ENCODE measurements around the gene KLK15.
A peak's percentile ranks its signal among the peaks of the same experiment; 100 is the strongest.

KLK15 gene

GRCh38 chr19:50843205-50843604 lies 9.8 kb upstream of the KLK15 start:
- DNase-seq (ENCODE audit: low spot score) = no peak

DNA sequence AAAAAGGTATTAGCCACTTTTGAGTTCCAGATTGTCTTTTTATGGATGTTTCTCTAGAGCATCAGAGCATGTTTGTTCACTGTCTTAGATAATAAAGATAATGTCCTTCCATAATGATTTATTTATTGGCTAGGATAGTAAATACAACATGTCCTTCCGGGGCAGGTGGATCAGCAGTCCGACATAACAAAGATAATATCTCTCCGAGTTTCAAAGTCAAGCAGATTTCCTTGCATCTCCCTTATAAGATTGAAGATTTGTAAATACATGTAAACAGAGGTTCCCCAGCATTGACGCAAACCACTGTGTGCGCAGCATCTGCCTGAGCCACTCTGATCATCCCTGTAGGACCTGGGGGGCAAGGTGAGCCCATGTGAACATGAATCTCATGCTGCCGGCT lies 8.8 kb upstream of the KLK15 start:
- no peak for DNase-seq (ENCODE audit: low spot score)

DNA sequence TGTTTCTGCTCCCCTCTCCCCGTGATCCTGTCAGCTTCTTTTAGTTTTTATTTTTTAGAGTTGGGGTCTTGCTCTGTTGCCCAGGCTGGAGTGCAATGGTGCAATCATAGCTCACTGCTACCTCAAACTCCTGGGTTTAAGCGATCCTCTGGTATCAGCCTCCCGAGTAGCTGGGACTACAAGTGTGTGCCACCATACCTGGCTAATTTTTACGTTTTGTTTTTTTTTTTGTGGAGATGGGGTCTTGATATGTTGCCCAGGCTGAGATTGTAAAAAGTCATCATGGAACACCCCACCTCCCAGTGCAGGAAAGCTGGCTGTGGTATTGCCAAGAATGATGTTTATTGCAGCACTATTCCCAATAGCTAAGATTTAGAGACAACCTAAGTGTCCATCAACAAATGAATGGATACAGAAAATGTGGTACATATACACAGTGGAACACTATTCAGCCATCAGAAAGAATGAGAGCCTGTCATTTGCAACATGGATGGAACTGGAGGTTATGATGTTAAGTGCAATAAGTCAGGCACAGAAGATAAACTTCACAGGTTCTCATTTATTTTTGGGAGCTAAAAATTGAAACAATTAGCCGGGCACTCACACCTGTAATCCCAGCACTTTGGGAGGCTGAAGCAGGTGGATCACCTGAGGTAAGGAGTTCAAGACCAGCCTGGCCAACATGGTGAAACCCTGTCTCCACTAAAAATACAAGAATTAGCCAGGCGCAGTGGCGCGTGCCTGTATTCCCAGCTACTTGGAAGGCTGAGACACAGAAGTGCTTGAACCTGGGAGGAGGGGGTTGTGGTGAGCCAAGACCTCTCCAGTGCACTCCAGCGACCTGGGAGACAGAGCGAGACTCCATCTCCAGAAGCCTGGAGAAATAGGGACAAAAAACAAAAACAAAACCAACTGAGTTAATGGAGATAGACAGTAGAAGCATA lies 6.6 kb upstream of the KLK15 start:
- DNase-seq (ENCODE audit: low spot score) = no peak

DNA sequence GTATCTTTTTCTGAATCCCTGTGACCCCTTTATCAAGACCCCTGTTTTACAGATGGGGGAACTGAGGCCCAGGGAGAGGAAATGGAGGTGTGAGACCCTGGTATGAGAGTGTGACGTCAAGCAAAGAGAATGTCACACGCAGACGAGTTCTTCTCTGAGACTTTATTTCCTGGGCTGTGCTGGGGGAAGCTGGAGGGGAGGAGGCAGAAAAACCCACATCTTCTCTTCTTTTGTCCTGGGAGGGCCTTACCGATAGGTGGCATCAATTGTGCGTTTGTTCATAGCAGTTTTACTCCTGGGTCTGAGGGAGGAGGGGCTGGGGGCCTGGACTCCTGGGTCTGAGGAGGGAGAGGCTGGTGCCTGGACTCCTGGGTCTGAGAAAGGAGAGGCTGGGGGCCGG lies 4.9 kb upstream of the KLK15 start:
- DNase-seq (ENCODE audit: low spot score) = no peak

GRCh38 chr19:50837300-50837699 lies 3.9 kb upstream of the KLK15 start:
- DNase-seq (ENCODE audit: low spot score) = no peak

GRCh38 chr19:50836543-50837195 lies 3.3 kb upstream of the KLK15 start:
- DNase-seq (ENCODE audit: low spot score) = no peak

- peak; percentile 47 for DNase-seq (ENCODE audit: low spot score)
These were observed 2.6 kb upstream of the KLK15 start for GRCh38 chr19:50835785-50836542.

GRCh38 chr19:50835103-50835784 lies 1.9 kb upstream of the KLK15 start:
- DNase-seq (ENCODE audit: low spot score) = no peak

- DNase-seq (ENCODE audit: low spot score) = no peak
These were observed 411 bp upstream of the KLK15 start for GRCh38 chr19:50833802-50834167.

DNA sequence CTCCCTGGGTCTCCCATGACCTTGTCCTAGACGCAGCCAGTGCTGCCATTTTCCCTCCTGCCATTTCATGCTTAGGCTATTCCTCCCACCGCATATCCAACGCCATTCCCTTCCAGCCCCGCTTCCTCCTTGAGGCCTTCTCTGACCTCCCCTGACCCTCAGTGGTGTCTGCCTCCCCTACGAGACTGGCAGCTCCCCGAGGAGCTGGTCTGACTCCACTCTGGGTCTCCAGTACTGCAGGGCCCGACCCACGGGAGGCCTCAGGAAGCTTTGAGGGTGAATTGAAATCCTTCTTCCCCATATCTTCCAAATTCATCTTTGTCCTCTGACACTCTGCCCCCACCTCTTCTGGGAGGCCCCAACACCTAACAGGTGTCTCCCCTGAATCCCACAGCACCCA lies 708 bp downstream of the KLK15 start:
- DNase-seq (ENCODE audit: low spot score) = no peak

DNA sequence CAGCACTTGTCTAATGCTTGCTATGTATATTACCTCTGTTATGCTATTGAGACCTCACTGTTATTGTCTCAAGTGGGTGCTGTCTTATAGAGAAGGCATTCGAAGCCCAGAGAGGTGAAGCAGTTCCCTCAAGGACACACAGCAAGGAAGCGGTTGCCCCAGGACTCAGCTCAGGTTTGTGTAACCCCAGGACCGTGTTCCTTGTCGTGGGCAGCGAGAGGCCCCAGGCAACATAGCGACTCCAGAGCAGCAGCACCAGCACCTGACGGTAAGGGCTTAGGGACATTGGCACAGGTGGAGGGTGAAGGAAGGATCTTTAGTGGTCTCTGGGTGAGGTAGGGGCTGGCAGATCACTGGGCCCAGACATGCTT lies 2.4 kb downstream of the KLK15 start:
- no peak for DNase-seq (ENCODE audit: low spot score)

- no peak for DNase-seq (ENCODE audit: low spot score)
These were observed 2.9 kb downstream of the KLK15 start for GRCh38 chr19:50830266-50831025.

DNA sequence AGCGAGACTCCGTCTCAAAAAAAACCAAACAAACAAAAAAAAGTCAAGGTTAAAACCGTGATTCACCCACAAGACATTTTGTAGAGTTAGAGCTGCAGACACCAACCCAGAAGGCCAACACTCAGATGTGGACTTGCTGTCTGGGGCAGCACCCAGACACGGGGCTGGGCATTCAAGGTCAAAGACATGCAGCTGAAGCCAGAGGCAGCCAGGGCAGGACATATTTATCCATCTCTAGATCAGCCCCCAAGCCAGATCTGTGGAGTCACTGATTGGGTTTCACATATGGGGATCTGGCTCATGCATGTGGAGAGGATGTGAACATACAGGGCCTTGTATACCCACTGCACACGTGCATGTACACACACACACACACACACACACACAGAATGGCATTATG lies 3.6 kb downstream of the KLK15 start:
- DNase-seq (ENCODE audit: low spot score) = no peak

- DNase-seq (ENCODE audit: low spot score) = no peak
These were observed 5.9 kb downstream of the KLK15 start for GRCh38 chr19:50827476-50827875.

DNA sequence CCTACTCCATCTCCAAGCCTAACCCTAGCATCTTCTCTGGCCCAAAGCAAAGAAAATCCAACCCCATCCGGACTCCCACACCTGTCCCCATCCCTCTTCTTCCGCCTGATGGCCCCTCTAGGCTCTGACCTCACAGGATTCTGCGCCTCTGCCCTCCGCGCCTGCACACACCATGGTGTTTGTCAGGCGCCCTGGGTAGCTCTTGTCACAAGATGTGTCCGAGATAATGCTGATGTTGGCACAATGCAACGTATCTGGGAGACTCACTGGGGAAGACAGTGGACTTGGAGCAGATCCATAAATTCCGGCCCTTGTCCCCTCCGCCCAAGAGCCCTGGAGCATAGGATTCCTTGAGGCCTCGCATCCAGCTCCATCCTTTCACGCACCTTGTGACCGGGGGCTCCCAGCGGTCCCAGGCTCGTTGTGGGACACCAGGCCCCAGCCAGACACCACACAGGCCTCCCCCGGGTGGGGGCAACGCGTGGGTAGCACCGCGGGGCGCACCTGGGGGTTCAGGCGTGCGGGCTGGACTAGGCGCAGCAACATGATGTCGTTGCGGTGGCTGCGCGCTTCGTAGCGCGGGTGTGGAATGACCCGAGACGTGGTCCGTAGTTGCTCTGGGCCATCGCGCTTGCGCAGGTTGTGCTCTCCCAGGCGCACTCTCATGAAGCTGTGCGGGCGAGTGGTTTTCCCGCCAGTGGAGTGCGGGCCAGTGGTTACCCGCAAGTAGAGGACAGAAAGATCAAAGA lies 6.7 kb downstream of the KLK15 start:
- DNase-seq (ENCODE audit: low spot score) = no peak

- DNase-seq (ENCODE audit: low spot score) = no peak
These were observed 9.9 kb downstream of the KLK15 start, which contains the start of gene KLK1 for GRCh38 chr19:50823389-50824042. Gene KLK1 (minus strand): TSS chr19:50823787. CDS start chr19:50823748, 39 bp downstream.

- DNase-seq (ENCODE audit: low spot score) = no peak
These were observed 10.6 kb downstream of the KLK15 start for GRCh38 chr19:50822661-50823208.

DNA sequence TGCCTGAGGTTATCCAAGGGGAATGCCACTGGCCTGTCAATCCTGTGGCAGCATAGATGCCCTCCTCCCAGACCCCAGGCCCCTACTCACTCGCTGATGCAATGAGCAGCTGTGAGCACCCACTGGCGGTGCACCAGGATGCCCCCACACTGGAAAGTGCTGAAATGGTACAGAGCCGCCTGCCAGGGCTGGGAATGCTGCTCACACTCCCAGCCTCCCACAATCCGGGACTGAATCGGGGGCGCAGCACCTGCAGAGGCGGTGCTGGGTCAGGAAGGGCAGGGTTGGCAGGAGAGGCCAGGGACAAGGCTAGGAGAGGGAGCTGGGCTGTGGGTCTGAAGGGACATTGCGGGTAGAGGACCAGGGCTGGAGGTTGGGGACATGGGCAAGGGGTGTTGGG lies 11.8 kb downstream of the KLK15 start:
- no peak for DNase-seq (ENCODE audit: low spot score)

DNA sequence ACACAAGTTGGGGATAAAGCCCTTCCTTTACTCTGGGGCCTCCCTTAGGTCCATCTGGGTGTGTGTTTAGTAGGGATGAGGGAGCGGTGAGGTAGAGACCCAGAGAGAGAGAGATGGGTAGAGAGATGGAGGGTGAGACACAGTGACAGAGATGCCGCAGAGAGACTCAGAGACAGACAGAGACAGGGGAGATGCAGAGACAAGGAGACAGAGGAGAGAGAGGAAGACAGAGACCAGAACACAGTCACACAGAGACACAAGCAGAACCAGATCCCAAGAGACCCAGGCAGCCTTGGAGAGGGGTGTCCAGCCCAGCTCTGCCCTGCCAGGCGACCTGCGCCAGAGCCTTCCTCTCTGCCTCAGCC lies 12.1 kb downstream of the KLK15 start:
- no peak for DNase-seq (ENCODE audit: low spot score)
